ENCODE results near the gene KSR1.

GRCh38 chr17:27452828-27453227 is 3.4 kb upstream of the KSR1 start:
- no peak for TF ChIP-seq CTCF (IDR thresholded peaks at IDR 0.05)
- no peak for TF ChIP-seq POLR2A (IDR thresholded peaks at IDR 0.05)

All from Peyer's patch (tissue), 4 donors.